ENCODE results near the gene CLEC2B.

Gene CLEC2B

DNA sequence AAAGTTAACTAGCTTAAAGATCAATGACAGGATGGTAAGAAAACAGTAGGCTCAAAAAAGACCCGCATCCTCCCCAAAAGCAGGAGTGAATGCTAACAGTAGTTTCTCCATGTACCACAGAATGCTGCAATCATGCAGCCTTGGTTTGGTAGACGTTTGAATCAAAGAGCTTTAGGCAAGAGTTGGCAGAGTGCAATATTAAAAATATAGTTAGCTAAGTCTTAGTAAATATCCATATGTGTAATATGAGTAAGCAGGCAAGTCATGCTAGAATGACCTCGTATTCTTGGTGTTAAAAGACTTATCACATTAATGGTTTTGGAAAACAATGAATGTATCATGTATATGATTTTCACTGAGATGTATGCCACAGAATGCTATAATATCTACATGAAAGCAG, 60.6 kb downstream of the CLEC2B start:
- peaks cover 22% of the 10 kb centered on the region for H3K4me1 Mint-ChIP-seq (ENCODE audit: low read depth)
- peaks cover 54% of the 10 kb centered on the region for H3K27me3 Mint-ChIP-seq (ENCODE audit: low read depth)
- H3K9me3 Mint-ChIP-seq = no peaks in the 10 kb centered on the region
- no peak overlapping the region for H3K4me3 Mint-ChIP-seq
- peaks cover 2% of the 10 kb centered on the region for H3K36me3 Mint-ChIP-seq (ENCODE audit: low read depth)
- no peak overlapping the region for H3K27ac Mint-ChIP-seq

DNA sequence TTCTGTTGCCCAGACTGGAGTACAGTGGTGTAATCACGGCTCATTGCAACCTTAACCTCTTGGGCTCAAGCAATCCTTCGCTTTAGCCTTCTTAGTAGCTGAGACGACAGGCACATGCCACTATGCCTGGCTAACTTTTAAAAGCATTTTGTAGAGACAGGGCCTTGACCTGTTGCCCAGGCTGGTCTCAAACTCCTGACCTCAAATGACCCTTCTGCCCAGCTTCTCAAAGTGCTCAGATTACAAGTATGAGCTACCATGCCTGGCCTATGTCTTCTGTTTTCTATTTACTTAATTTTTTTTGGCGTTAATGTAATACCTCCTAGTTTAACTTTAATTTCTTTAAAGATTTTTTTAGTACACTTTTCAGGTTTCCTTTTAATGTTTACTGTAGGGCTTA, 62.4 kb downstream of the CLEC2B start:
- Mint-ChIP-seq H3K9me3 (no peaks in the 10 kb centered on the region), H3K27ac (no peak overlapping the region), H3K36me3 (ENCODE audit: low read depth) (peaks cover 2% of the 10 kb centered on the region), H3K27me3 (ENCODE audit: low read depth) (peaks cover 60% of the 10 kb centered on the region), H3K4me1 (ENCODE audit: low read depth) (peaks cover 15% of the 10 kb centered on the region), H3K4me3 (no peak overlapping the region)

DNA sequence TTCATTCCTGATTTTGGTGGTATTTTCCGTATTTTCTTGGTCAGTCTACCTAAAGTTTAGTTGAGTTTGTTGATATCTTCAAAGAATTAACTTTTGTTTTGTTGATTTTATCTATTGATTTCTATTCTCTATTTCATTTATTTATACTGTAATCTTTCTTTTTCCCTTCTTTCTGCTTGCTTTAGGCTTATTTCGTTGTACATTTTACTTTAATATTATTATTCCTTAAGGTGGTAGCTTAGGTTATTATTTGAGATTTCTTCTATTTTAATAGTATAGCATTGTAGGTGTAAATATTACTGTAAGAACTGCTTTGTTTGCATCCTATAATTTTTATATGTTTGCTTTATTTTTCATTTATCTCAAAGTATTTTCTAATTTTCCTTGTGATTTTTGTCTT, 63.3 kb downstream of the CLEC2B start:
- Mint-ChIP-seq H3K9me3 (peaks cover 3% of the 10 kb centered on the region), H3K4me1 (ENCODE audit: low read depth) (peaks cover 6% of the 10 kb centered on the region), H3K36me3 (ENCODE audit: low read depth) (peaks cover 7% of the 10 kb centered on the region), H3K4me3 (no peak overlapping the region), H3K27me3 (ENCODE audit: low read depth) (peaks cover 54% of the 10 kb centered on the region), H3K27ac (no peak overlapping the region)

Data from T-helper 1 cell treated with Interleukin-12 subunit alpha and Interleukin-12 subunit beta and Interleukin-4 antibody, amounts not matched to agents 30 μg/mL and 1 μg/mL, for 36 hours (primary cell).